Measurements from ENCODE around the gene TMEM154. TPM values are rescaled to one million over a fixed set of nuclear protein-coding genes. Genes with fewer than 3 reads are reported as not detected.

The TMEM154 gene, protein sequence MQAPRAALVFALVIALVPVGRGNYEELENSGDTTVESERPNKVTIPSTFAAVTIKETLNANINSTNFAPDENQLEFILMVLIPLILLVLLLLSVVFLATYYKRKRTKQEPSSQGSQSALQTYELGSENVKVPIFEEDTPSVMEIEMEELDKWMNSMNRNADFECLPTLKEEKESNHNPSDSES
- total RNA-seq = 10 to 100 TPM; 13.6 to 16.7 TPM
- 15.5 TPM for polyA plus RNA-seq (2013, experiment 1 of 2)
- polyA plus RNA-seq (2013, experiment 2 of 2) = 17.8 TPM
- 8.9 to 119 (median 55.0) reads per million in 172 experiments for total RNA-seq

DNA sequence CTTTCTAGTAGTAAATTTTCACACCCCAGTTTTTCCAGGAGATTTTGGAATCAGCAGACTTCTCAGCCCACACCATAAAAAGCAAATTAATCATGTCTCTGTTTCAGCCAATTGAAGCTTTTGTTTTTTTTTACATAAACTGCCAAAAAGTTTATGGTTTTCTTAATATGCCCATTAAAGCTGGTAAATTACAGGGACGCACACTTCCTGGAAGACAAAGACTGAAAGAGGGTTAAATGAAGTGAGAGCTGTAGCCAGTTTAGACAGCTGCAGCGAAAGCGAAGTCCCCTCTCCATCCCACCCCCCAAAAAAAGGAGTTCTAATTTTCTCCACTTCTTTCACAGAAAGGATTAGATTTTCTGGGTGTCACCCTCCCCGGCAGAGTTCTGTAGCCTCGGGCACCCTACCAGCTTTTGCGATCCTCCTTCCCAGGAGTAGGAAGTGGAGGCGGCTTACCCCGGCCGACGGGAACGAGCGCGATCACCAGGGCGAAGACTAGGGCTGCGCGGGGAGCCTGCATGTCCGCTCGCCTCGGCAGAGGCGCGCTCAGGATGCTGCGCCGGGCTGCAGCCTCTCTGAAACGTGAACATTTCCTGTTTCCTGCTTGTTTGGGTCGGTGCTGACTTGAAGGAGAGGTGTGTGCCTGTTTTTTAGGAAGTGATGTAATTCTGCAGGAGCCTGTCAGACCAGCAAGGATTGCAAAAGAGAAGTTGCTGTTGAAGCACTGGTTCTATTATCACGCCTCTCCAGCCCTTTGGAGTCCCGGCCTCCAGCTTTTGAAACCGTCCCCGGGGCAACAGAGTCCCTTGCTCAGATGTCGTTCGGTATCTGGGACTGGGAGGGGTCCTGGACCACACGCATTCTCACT is at the start of gene TMEM154:
TSS of gene TMEM154 (minus strand) at position 584 of the 868 bp plus-strand sequence. CDS start at position 520, 64 bp downstream.
- CTCF ChIA-PET = interaction anchor here (1.2 to 1.6 kb wide), 3 partner anchors 14 to 144 kb away, joined by 3 to 4 read pairs (median 3); partner anchors contain the start of gene FBXW7
- peak within 1 kb of the TSS; percentile 66 to 73 for H3K27ac ChIP-seq (ENCODE audit: low read depth in 1 of 2, low read length in 2 of 2)
- H3K36me3 ChIP-seq (ENCODE audit: insufficient read depth, low read length) = peaks cover 1% of the 10 kb centered on the region
- Mint-ChIP-seq H3K36me3 (ENCODE audit: low read depth) (peaks cover 23% of the 10 kb centered on the region), H3K4me1 (ENCODE audit: low read depth) (peaks cover 52% of the 10 kb centered on the region), H3K9me3 (no peaks in the 10 kb centered on the region), H3K27me3 (no peaks in the 10 kb centered on the region), H3K4me3 (peak within 1 kb of the TSS; percentile 97), H3K27ac (peak within 1 kb of the TSS; percentile 98)
- no peaks in the 10 kb centered on the region for H3K9me3 ChIP-seq (ENCODE audit: control insufficient read depth in 1 of 2, insufficient read depth in 1 of 2, low read length in 2 of 2)
- ATAC-seq (ENCODE audit: poor library complexity) = peak; percentile 98
- H3K4me3 ChIP-seq (ENCODE audit: low read length) = peak within 1 kb of the TSS; percentile 88
- H3K4me1 ChIP-seq (ENCODE audit: insufficient read depth, low read length) = peaks cover 31% of the 10 kb centered on the region
- intact Hi-C loops (cut with DNase I, micrococcal nuclease) = loop anchor here in 1 of 2 experiments (5.0 to 10.0 kb wide), 3 partner anchors 98 to 1275 kb away; partner anchors contain the start of genes ARFIP1, FBXW7, FHIP1A and TIGD4
- peak; percentile 48 to 90 (median 67) for DNase-seq
- POLR2A ChIA-PET = interaction anchor here (0.6 to 3.1 kb wide), 7 partner anchors 15 to 225 kb away, joined by 3 to 44 read pairs (median 4); partner anchors contain the start of genes ARFIP1, FBXW7 and TIGD4
- TF ChIP-seq, protein P1, sequence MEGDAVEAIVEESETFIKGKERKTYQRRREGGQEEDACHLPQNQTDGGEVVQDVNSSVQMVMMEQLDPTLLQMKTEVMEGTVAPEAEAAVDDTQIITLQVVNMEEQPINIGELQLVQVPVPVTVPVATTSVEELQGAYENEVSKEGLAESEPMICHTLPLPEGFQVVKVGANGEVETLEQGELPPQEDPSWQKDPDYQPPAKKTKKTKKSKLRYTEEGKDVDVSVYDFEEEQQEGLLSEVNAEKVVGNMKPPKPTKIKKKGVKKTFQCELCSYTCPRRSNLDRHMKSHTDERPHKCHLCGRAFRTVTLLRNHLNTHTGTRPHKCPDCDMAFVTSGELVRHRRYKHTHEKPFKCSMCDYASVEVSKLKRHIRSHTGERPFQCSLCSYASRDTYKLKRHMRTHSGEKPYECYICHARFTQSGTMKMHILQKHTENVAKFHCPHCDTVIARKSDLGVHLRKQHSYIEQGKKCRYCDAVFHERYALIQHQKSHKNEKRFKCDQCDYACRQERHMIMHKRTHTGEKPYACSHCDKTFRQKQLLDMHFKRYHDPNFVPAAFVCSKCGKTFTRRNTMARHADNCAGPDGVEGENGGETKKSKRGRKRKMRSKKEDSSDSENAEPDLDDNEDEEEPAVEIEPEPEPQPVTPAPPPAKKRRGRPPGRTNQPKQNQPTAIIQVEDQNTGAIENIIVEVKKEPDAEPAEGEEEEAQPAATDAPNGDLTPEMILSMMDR (IDR thresholded peaks at IDR 0.05) = no peak
- H3K27me3 ChIP-seq (ENCODE audit: control insufficient read depth in 1 of 2, insufficient read depth in 2 of 2, low read length in 2 of 2) = no peaks in the 10 kb centered on the region

DNA sequence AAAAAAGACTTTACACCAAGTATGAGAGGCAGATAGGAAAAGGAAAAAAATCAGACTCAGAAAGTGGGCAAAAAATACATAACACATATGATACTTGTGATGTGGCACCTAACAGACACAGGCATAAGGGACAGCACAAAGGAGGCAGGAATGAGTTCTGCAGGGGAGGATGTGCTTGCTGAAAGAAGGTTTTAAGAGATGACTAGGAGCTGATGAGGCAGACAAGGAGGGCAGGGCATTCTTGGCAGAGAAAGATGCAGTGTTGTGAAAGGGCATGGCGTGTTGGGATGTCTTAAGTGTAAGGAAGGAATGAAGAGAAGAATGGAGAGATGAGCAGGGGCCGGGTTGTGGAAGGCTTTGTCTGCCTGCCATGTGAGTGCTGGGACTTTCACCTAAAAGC is 49.7 kb upstream of the TMEM154 start:
- ChIA-PET POLR2A (interaction anchor here (1.7 kb wide), 1 partner anchor 50 kb away, joined by 3 read pairs; the partner anchor contains the start of gene TMEM154), CTCF (no interaction called here)
- Mint-ChIP-seq H3K27ac (no peak overlapping the region), H3K4me3 (no peak overlapping the region), H3K36me3 (ENCODE audit: low read depth) (no peaks in the 10 kb centered on the region), H3K9me3 (no peaks in the 10 kb centered on the region), H3K27me3 (peaks cover 7% of the 10 kb centered on the region), H3K4me1 (ENCODE audit: low read depth) (no peaks in the 10 kb centered on the region)
- TF ChIP-seq, protein P1 (IDR thresholded peaks at IDR 0.05) = no peak
- Histone ChIP-seq H3K4me1 (ENCODE audit: insufficient read depth, low read length) (no peaks in the 10 kb centered on the region), H3K27me3 (ENCODE audit: control insufficient read depth in 1 of 2, insufficient read depth in 2 of 2, low read length in 2 of 2) (no peaks in the 10 kb centered on the region), H3K4me3 (ENCODE audit: low read length) (no peak overlapping the region), H3K27ac (ENCODE audit: low read depth in 1 of 2, low read length in 2 of 2) (no peak overlapping the region), H3K9me3 (ENCODE audit: control insufficient read depth in 1 of 2, insufficient read depth in 1 of 2, low read length in 2 of 2) (no peaks in the 10 kb centered on the region), H3K36me3 (ENCODE audit: insufficient read depth, low read length) (no peaks in the 10 kb centered on the region)
- no peak for ATAC-seq (ENCODE audit: poor library complexity)
- intact Hi-C loops (cut with DNase I, micrococcal nuclease) = no loop called here
- no peak for DNase-seq

DNA sequence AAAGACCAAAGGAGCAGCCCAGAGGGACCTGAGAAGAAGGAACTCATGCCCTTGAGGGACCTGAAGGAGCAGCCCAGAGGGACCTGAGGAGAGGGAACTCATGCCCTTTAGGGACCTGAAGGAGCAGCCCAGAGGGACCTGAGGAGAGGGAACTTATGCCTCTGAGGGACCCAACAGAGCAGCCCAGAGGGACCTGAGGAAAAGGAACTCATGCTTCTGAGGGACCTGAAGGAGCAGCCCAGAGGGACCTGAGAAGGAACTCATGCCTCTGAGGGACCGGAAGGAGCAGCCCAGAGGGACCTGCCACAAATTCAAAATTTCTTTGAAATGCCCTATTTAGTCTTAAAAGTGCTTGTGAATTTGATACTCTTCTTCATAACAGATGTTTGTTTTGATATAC is 48.5 kb upstream of the TMEM154 start:
- no peaks in the 10 kb centered on the region for H3K27me3 ChIP-seq (ENCODE audit: control insufficient read depth in 1 of 2, insufficient read depth in 2 of 2, low read length in 2 of 2)
- ATAC-seq (ENCODE audit: poor library complexity) (no peak), DNase-seq (no peak)
- H3K36me3 Mint-ChIP-seq (ENCODE audit: low read depth) = no peaks in the 10 kb centered on the region
- H3K27ac Mint-ChIP-seq = no peak overlapping the region
- no peak overlapping the region for H3K4me3 Mint-ChIP-seq
- no peaks in the 10 kb centered on the region for H3K36me3 ChIP-seq (ENCODE audit: insufficient read depth, low read length)
- TF ChIP-seq, protein P1 (IDR thresholded peaks at IDR 0.05) = no peak
- H3K4me1 ChIP-seq (ENCODE audit: insufficient read depth, low read length) = no peaks in the 10 kb centered on the region
- no peak overlapping the region for H3K4me3 ChIP-seq (ENCODE audit: low read length)
- no peaks in the 10 kb centered on the region for H3K9me3 ChIP-seq (ENCODE audit: control insufficient read depth in 1 of 2, insufficient read depth in 1 of 2, low read length in 2 of 2)
- no peak overlapping the region for H3K27ac ChIP-seq (ENCODE audit: low read depth in 1 of 2, low read length in 2 of 2)
- H3K9me3 Mint-ChIP-seq = no peaks in the 10 kb centered on the region
- peaks cover 7% of the 10 kb centered on the region for H3K27me3 Mint-ChIP-seq
- intact Hi-C loops (cut with DNase I, micrococcal nuclease) = no loop called here
- no peaks in the 10 kb centered on the region for H3K4me1 Mint-ChIP-seq (ENCODE audit: low read depth)
- CTCF ChIA-PET = no interaction called here
- POLR2A ChIA-PET = no interaction called here
